Measurements from ENCODE around the gene WNK2. TPM values are rescaled to one million over a fixed set of nuclear protein-coding genes. Genes with fewer than 3 reads are reported as not detected.

The WNK2 gene
- total RNA-seq, 2 donors from 2014 or later, result 2.6 to 3.8 TPM

- peak overlapping the region; percentile 62 to 85 for H3K27ac Mint-ChIP-seq
- H3K9me3 Mint-ChIP-seq, result peaks cover 7 to 8% of the 10 kb centered on the region in 2 donors
- DNase-seq (ENCODE audit: low spot score in 2 of 2) (no peak), ATAC-seq (no peak)
- no peaks in the 10 kb centered on the region for H3K36me3 Mint-ChIP-seq
These were observed 20.0 kb downstream of the WNK2 start for GRCh38 chr9:93203718-93204469.

- ATAC-seq, result peak in 1 of 2 donors; percentile 17
These were observed 20.6 kb downstream of the WNK2 start for GRCh38 chr9:93204470-93205043.

GRCh38 chr9:93205045-93205768, 21.3 kb downstream of the WNK2 start:
- ATAC-seq (peak; percentile 44 to 72), DNase-seq (ENCODE audit: low spot score in 2 of 2) (no peak)
- Mint-ChIP-seq H3K36me3 (no peaks in the 10 kb centered on the region), H3K9me3 (peaks cover 7 to 8% of the 10 kb centered on the region in 2 donors), H3K27ac (peak overlapping the region; percentile 50 to 62)

More at GRCh38 chr9:93204470-93205043, 20.6 kb downstream of the WNK2 start:
- Mint-ChIP-seq H3K36me3 (no peaks in the 10 kb centered on the region), H3K9me3 (peaks cover 7 to 8% of the 10 kb centered on the region in 2 donors), H3K27ac (peak overlapping the region; percentile 50 to 62)
- DNase-seq (ENCODE audit: low spot score in 2 of 2), result no peak

GRCh38 chr9:93205896-93206575, 22.1 kb downstream of the WNK2 start:
- ATAC-seq, result no peak
- no peak overlapping the region for H3K27ac Mint-ChIP-seq
- peaks cover 7 to 8% of the 10 kb centered on the region in 2 donors for H3K9me3 Mint-ChIP-seq
- H3K36me3 Mint-ChIP-seq, result no peaks in the 10 kb centered on the region
- no peak for DNase-seq (ENCODE audit: low spot score in 2 of 2)

GRCh38 chr9:93206576-93207155, 22.7 kb downstream of the WNK2 start:
- DNase-seq (ENCODE audit: low spot score in 2 of 2), result no peak
- Mint-ChIP-seq H3K27ac (no peak overlapping the region), H3K36me3 (no peaks in the 10 kb centered on the region), H3K9me3 (peaks cover 7 to 8% of the 10 kb centered on the region in 2 donors)
- ATAC-seq, result no peak

- DNase-seq (ENCODE audit: low spot score in 2 of 2) (no peak), ATAC-seq (no peak)
- H3K36me3 Mint-ChIP-seq, result no peaks in the 10 kb centered on the region
- H3K27ac Mint-ChIP-seq, result no peak overlapping the region
- H3K9me3 Mint-ChIP-seq, result peaks cover 7 to 8% of the 10 kb centered on the region in 2 donors
These were observed 23.4 kb downstream of the WNK2 start for GRCh38 chr9:93207326-93207814.

GRCh38 chr9:93207860-93208734, 24.2 kb downstream of the WNK2 start:
- DNase-seq (ENCODE audit: low spot score in 2 of 2), result no peak
- H3K27ac Mint-ChIP-seq, result no peak overlapping the region
- H3K9me3 Mint-ChIP-seq, result peaks cover 7 to 8% of the 10 kb centered on the region in 2 donors
- no peaks in the 10 kb centered on the region for H3K36me3 Mint-ChIP-seq
- no peak for ATAC-seq

GRCh38 chr9:93209097-93209496, 25.2 kb downstream of the WNK2 start:
- H3K27ac Mint-ChIP-seq, result peak overlapping the region in 1 of 2 donors; percentile 17
- no peaks in the 10 kb centered on the region for H3K36me3 Mint-ChIP-seq
- peaks cover 7 to 8% of the 10 kb centered on the region in 2 donors for H3K9me3 Mint-ChIP-seq
- DNase-seq (ENCODE audit: low spot score in 2 of 2), result no peak
- ATAC-seq, result no peak

- H3K36me3 Mint-ChIP-seq, result no peaks in the 10 kb centered on the region
These were observed 25.8 kb downstream of the WNK2 start for GRCh38 chr9:93209576-93210323.

GRCh38 chr9:93210324-93210973, 26.5 kb downstream of the WNK2 start:
- Mint-ChIP-seq H3K9me3 (peaks cover 8 to 9% of the 10 kb centered on the region in 2 donors), H3K27ac (no peak overlapping the region), H3K36me3 (peaks cover under 1 to 2% of the 10 kb centered on the region in 2 donors)
- no peak for ATAC-seq
- no peak for DNase-seq (ENCODE audit: low spot score in 2 of 2)

More at GRCh38 chr9:93209576-93210323, 25.8 kb downstream of the WNK2 start:
- Mint-ChIP-seq H3K27ac (peak overlapping the region in 1 of 2 donors; percentile 17), H3K9me3 (peaks cover 7 to 8% of the 10 kb centered on the region in 2 donors)
- ATAC-seq (no peak), DNase-seq (ENCODE audit: low spot score in 2 of 2) (no peak)

- Mint-ChIP-seq H3K9me3 (peaks cover 13 to 14% of the 10 kb centered on the region in 2 donors), H3K36me3 (peaks cover 7 to 8% of the 10 kb centered on the region in 2 donors), H3K27ac (no peak overlapping the region)
- DNase-seq (ENCODE audit: low spot score in 2 of 2) (no peak), ATAC-seq (peak; percentile 73 to 76)
These were observed 27.2 kb downstream of the WNK2 start for GRCh38 chr9:93210974-93211653.

GRCh38 chr9:93211654-93212001, 27.7 kb downstream of the WNK2 start:
- H3K27ac Mint-ChIP-seq, result no peak overlapping the region
- DNase-seq (ENCODE audit: low spot score in 2 of 2) (no peak), ATAC-seq (peak; percentile 56 to 76)
- peaks cover 13 to 14% of the 10 kb centered on the region in 2 donors for H3K9me3 Mint-ChIP-seq
- peaks cover 8% of the 10 kb centered on the region in 2 donors for H3K36me3 Mint-ChIP-seq

GRCh38 chr9:93212409-93212808, 28.5 kb downstream of the WNK2 start:
- Mint-ChIP-seq H3K36me3 (peaks cover 8% of the 10 kb centered on the region in 2 donors), H3K27ac (no peak overlapping the region), H3K9me3 (peaks cover 13 to 14% of the 10 kb centered on the region in 2 donors)
- ATAC-seq, result no peak
- no peak for DNase-seq (ENCODE audit: low spot score in 2 of 2)

GRCh38 chr9:93216073-93216365, 32.1 kb downstream of the WNK2 start:
- no peak for DNase-seq (ENCODE audit: low spot score in 2 of 2)
- peaks cover 8% of the 10 kb centered on the region in 2 donors for H3K36me3 Mint-ChIP-seq
- no peak overlapping the region for H3K27ac Mint-ChIP-seq
- peaks cover 5 to 7% of the 10 kb centered on the region in 2 donors for H3K9me3 Mint-ChIP-seq
- no peak for ATAC-seq
